Fibroblast of lung (primary cell): ENCODE measurements around the gene DBNDD1.

Experiments
- CTCF ChIP-seq, 2 donors: IDR thresholded peaks in 1 of 2; conservative IDR thresholded peaks in 1 of 2; 1 replicate in 1 of 2; 2 replicates in 1 of 2; pipeline ENCODE4 v1.5.1; 2011 to 2012; ENCODE audit warnings: low read length in 2 of 2, control low read depth in 1 of 2, inconsistent platforms in 1 of 2, low read depth in 1 of 2, mild to moderate bottlenecking in 1 of 2
- EZH2 ChIP-seq: IDR thresholded peaks from 2 replicates; pipeline ENCODE4 v1.5.1; 2012; ENCODE audit warnings: low read length, control low read depth, mild to moderate bottlenecking; ENCODE audit errors: missing control alignments

GRCh38 chr16:90032674-90033331 lies 13.5 kb upstream of the DBNDD1 start:
- TF ChIP-seq CTCF (conservative IDR thresholded peaks at IDR 0.05 in 1 of 2, IDR thresholded peaks at IDR 0.05 in 1 of 2; ENCODE audit: low read depth in 1 of 2, low read length in 2 of 2) (no peak), EZH2 (no peak)
